WERI-Rb-1 (cell line): Measurements from ENCODE around the gene SPACA7.

Source experiments
- DNase-seq: peaks from one replicate; pipeline ENCODE4 v3.0.0-alpha.2; 2020
- H3K27ac ChIP-seq: fragments of 250-450 bp; sonication (Bioruptor Pico); 2 replicates; pipeline ENCODE4 v1.5.1; 2020; ENCODE audit warnings: mild to moderate bottlenecking, moderate library complexity
- H3K27me3 ChIP-seq: fragments of 250-450 bp; sonication (Bioruptor Pico); 2 replicates; pipeline ENCODE4 v1.5.1; 2021; ENCODE audit warnings: mild to moderate bottlenecking, low read depth, moderate library complexity; ENCODE audit not compliant: insufficient read depth, severe bottlenecking
- H3K36me3 ChIP-seq: fragments of 250-450 bp; sonication (Bioruptor Pico); 2 replicates; pipeline ENCODE4 v1.5.1; 2020; ENCODE audit warnings: mild to moderate bottlenecking, moderate library complexity
- H3K4me3 ChIP-seq: 2 replicates; pipeline ENCODE4 v1.5.1; 2011; ENCODE audit warnings: low read depth, mild to moderate bottlenecking, control low read depth, low read length
- H3K9me3 ChIP-seq: fragments of 250-450 bp; sonication (Bioruptor Pico); 2 replicates; pipeline ENCODE4 v1.5.1; 2021; ENCODE audit warnings: mild to moderate bottlenecking, moderate library complexity; ENCODE audit not compliant: severe bottlenecking
- CTCF ChIP-seq: IDR thresholded peaks from 2 replicates; pipeline ENCODE4 v1.5.1; 2011; ENCODE audit warnings: low read depth, mild to moderate bottlenecking, control low read depth, inconsistent platforms, low read length

The SPACA7 gene

GRCh38 chr13:112350300-112350699 lies 25.9 kb upstream of the SPACA7 start:
- no peak for DNase-seq

GRCh38 chr13:112351825-112352224 lies 24.3 kb upstream of the SPACA7 start:
- no peak overlapping the region for H3K27ac ChIP-seq

More at GRCh38 chr13:112350300-112350699, 25.9 kb upstream of the SPACA7 start:
- Histone ChIP-seq H3K27ac (no peak overlapping the region), H3K9me3 (peaks cover 6% of the 10 kb centered on the region), H3K36me3 (no peaks in the 10 kb centered on the region), H3K4me3 (no peak overlapping the region), H3K27me3 (peaks cover 97% of the 10 kb centered on the region)
- no peak for TF ChIP-seq CTCF

GRCh38 chr13:112353856-112354255 lies 22.3 kb upstream of the SPACA7 start:
- H3K27me3 ChIP-seq, result peaks cover 98% of the 10 kb centered on the region
- DNase-seq, result no peak
- peaks cover 7% of the 10 kb centered on the region for H3K9me3 ChIP-seq

More at GRCh38 chr13:112351825-112352224, 24.3 kb upstream of the SPACA7 start:
- TF ChIP-seq CTCF, result no peak
- Histone ChIP-seq H3K36me3 (no peaks in the 10 kb centered on the region), H3K9me3 (peaks cover 3% of the 10 kb centered on the region), H3K27me3 (peaks cover 99% of the 10 kb centered on the region), H3K4me3 (no peak overlapping the region)
- DNase-seq, result no peak

GRCh38 chr13:112354330-112355273 lies 21.6 kb upstream of the SPACA7 start:
- TF ChIP-seq CTCF, result no peak
- Histone ChIP-seq H3K36me3 (no peaks in the 10 kb centered on the region), H3K27ac (no peak overlapping the region), H3K4me3 (no peak overlapping the region), H3K27me3 (peaks cover 98% of the 10 kb centered on the region), H3K9me3 (peaks cover 7% of the 10 kb centered on the region)
- no peak for DNase-seq

More at GRCh38 chr13:112353856-112354255, 22.3 kb upstream of the SPACA7 start:
- TF ChIP-seq CTCF, result no peak
- Histone ChIP-seq H3K36me3 (no peaks in the 10 kb centered on the region), H3K27ac (no peak overlapping the region), H3K4me3 (no peak overlapping the region)

GRCh38 chr13:112355274-112355838 lies 20.8 kb upstream of the SPACA7 start:
- DNase-seq, result no peak
- TF ChIP-seq CTCF, result no peak
- H3K27me3 ChIP-seq, result peaks cover 98% of the 10 kb centered on the region
- no peak overlapping the region for H3K27ac ChIP-seq
- H3K4me3 ChIP-seq, result no peak overlapping the region
- peaks cover 11% of the 10 kb centered on the region for H3K9me3 ChIP-seq
- H3K36me3 ChIP-seq, result no peaks in the 10 kb centered on the region
